Kidney (tissue), 14 donors: Measurements from ENCODE around the gene PLEKHM1. TPM values are rescaled to one million over a fixed set of nuclear protein-coding genes. Genes with fewer than 3 reads are reported as not detected.
"Not testable (repeated sequence)": the region's sequence is repeated elsewhere in the genome, so short reads cannot be mapped to it uniquely, and the experiment has no call there.

ENCODE experiments used
- DNase-seq, 5 donors: peaks; one replicate each; pipeline ENCODE4 v3.0.0-alpha.2; 2013 to 2020
- FAIRE-seq: peaks from 2 replicates; lab custom pipeline; 2012; peaks lifted over from hg19 to GRCh38; lab: Jason Lieb, UNC
- H3K27ac ChIP-seq, 2 donors: one replicate each; pipeline ENCODE4 v1.7.0; 2013; ENCODE audit warnings: low read depth in 2 of 2, low read length in 2 of 2, inconsistent platforms in 1 of 2
- H3K27me3 ChIP-seq: one replicate; pipeline ENCODE4 v1.7.1; 2013; ENCODE audit warnings: low read length, inconsistent platforms; ENCODE audit not compliant: control insufficient read depth, insufficient read depth
- H3K36me3 ChIP-seq, 3 donors: one replicate each; pipeline versions ENCODE4 v1.7.0 to v1.7.1; 2013; ENCODE audit warnings: low read length in 3 of 3, control low read depth in 1 of 3, inconsistent platforms in 1 of 3; ENCODE audit not compliant: insufficient read depth in 3 of 3, control insufficient read depth in 2 of 3
- H3K4me1 ChIP-seq, 3 donors: one replicate each; pipeline versions ENCODE4 v1.7.0 to v1.7.1; 2013; ENCODE audit warnings: low read length in 3 of 3, inconsistent platforms in 1 of 3, low read depth in 1 of 3; ENCODE audit not compliant: control insufficient read depth in 2 of 3, insufficient read depth in 2 of 3
- H3K4me3 ChIP-seq, 3 donors: one replicate each; pipeline versions ENCODE4 v1.7.0 to v1.8.1; 2013; ENCODE audit warnings: low read length in 3 of 3, control low read depth in 1 of 3, inconsistent platforms in 1 of 3
- H3K9ac ChIP-seq, 3 donors: one replicate each; pipeline versions ENCODE4 v1.7.0 to v1.7.1; 2013; ENCODE audit warnings: low read length in 3 of 3, control low read depth in 1 of 3, inconsistent platforms in 1 of 3
- H3K9me3 ChIP-seq, 3 donors: one replicate each; pipeline versions ENCODE4 v1.7.0 to v1.7.1; 2013; ENCODE audit warnings: low read length in 3 of 3, control low read depth in 1 of 3, inconsistent platforms in 1 of 3; ENCODE audit not compliant: control insufficient read depth in 2 of 3, insufficient read depth in 1 of 3
- intact Hi-C: fragments of 100-400 bp; cut with DNase I; formaldehyde crosslinking; loops from one replicate; pipeline ENCODE4 v1.11.1; 2022
- polyA plus RNA-seq: library from polyadenylated mRNA; stranded (reverse); fragments of 350-450 nt; fragmentation: Illumina TruSeq; extraction: RNeasy Lipid Tissue Mini Kit (QIAGEN cat#74804); gene quantifications from one replicate; pipeline ENCODE4 v1.2.3, GENCODE V29; 2014; ENCODE audit warnings: low read depth, low replicate concordance; ENCODE audit not compliant: insufficient read depth
- total RNA-seq: library from RNA; stranded (reverse); fragmentation: NEBNext Ultra II Directional; extraction: Animal tissue kit (Norgen Biotek cat#: 25700); gene quantifications from one replicate; pipeline ENCODE4 v1.2.1, GENCODE V29; 2021
- TF ChIP-seq, protein P1 (sequence below): IDR thresholded peaks from 3 replicates; pipeline ENCODE4 v1.5.1; 2012; ENCODE audit warnings: mild to moderate bottlenecking, moderate library complexity, borderline replicate concordance; ENCODE audit not compliant: insufficient read depth; ENCODE audit errors: extremely low read depth
- donor health status: control.
- donor health status: control.
- donor health status: control.
- donor health status: control.
- donor health status: control.
- donor health status: DM: yes; HTN: yes; CAD: no.
- donor health status: Normal renal cell carcinoma (clear cell type).

PLEKHM1 gene
- total and polyA plus RNA-seq, 2 donors from 2014 or later = 13.3 to 46.6 TPM

DNA sequence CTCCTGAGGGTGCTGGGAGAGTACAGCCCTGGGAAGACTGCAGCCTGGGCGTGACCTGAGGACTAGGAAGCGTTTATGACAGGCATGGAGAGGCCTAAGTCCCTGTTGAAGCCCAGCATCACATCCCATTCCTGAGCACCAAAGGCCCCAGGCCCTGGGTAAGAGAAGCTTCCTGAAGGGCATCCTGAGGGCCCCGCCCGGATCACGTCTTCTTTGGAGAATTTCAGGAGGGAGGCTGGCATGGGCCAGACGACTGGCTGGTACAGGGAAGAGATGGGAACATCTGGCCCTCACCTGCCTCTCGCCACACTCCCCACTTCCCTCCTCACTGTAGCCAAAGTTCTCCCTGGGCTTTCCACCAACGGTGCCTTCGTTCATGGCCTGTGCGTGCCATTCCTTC, 46.2 kb downstream of the PLEKHM1 start:
- not testable (repeated sequence) for FAIRE-seq
- DNase-seq = peak in 1 of 5 donors; percentile 24

DNA sequence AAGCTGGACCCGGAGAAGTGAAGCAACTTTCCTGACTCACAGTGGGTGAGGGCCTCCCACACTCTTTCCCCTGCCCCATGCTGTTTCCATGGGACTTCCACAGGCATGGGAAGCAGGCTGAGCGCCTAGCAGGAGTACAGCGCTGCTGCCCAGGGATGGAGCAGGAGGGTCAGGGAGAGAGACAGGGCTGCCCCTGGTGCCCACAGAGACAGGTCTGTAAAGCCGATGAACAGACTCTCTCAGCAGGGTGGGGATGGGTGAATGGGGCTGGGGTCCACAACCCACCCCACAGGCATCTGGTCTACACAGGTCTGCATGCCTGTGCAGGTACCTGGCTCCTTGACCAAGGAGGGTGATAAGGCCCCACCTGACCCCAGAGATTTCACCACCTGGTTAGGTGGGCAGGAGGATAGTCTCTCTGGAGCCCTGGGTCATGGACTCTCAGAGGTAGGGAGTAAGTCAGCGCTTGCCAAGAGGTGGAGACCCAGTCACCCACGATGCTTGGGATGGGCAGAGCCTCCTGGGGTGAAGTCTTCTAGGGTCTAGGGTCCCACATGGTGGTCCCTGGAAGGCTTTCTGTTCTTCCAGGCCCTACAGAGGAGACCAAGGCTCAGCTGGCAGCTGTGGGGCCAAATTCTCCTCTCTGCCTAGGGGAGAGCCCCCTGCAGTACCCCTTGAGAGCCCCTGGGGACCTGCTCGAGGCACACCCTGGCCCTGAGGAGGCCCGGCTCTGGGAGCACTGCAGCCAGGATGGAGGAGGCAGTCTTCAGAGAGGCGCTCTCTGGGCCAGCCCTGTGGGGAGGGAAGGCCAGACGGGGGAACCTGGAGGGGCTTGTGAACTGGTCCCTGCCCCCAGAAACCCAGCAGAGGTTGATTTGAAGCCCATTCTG, 46.9 kb downstream of the PLEKHM1 start:
- H3K27ac ChIP-seq, H3K4me3 ChIP-seq, H3K36me3 ChIP-seq, H3K9ac ChIP-seq, FAIRE-seq, H3K4me1 ChIP-seq, intact Hi-C loops, H3K9me3 ChIP-seq, H3K27me3 ChIP-seq: not testable (repeated sequence)
- peak in 1 of 5 donors; percentile 41 for DNase-seq

More for the DNA sequence above, 46.2 kb downstream of the PLEKHM1 start:
- intact Hi-C loops, H3K27ac ChIP-seq, H3K4me3 ChIP-seq, H3K4me1 ChIP-seq, H3K9me3 ChIP-seq, H3K36me3 ChIP-seq, H3K9ac ChIP-seq, H3K27me3 ChIP-seq: not testable (repeated sequence)

DNA sequence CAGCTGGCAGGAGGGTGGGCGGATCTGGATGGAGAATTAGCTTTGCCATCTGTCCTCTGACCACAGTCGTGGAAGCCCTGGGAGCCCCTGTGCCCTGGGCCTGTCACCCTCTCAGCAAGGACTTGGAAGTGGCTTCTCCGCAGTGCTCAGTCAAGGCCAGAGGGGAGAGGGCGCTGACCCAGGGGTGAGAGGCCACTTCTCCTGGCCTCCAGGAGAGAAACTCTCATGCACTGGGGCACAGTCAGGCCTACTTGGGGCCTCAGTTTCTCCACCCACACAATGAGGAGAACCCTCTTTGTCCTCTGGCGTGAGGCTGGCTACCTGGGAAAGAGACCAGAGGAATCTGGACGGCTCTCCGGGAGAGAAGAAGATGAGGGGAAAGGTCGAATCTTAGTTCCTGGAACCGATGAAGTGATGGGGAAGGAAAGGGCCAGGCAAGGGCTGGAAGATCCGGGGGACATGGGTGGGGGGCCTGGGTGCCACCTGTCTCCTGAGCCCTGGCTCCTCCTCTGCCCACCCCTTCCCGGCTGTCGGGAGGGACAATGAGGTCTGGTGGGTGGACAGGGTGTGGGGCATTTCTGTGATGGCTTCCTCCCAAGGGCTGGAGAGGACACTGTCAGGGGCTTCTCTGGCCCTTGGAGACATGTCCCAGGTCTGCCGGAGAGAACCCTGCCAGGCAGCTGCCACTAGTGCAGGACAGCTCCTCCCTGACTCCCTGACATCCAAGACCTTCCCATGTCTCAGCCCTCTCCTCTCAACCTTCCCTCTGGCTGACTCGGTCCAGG, 48.8 kb downstream of the PLEKHM1 start:
- TF ChIP-seq, protein P1, sequence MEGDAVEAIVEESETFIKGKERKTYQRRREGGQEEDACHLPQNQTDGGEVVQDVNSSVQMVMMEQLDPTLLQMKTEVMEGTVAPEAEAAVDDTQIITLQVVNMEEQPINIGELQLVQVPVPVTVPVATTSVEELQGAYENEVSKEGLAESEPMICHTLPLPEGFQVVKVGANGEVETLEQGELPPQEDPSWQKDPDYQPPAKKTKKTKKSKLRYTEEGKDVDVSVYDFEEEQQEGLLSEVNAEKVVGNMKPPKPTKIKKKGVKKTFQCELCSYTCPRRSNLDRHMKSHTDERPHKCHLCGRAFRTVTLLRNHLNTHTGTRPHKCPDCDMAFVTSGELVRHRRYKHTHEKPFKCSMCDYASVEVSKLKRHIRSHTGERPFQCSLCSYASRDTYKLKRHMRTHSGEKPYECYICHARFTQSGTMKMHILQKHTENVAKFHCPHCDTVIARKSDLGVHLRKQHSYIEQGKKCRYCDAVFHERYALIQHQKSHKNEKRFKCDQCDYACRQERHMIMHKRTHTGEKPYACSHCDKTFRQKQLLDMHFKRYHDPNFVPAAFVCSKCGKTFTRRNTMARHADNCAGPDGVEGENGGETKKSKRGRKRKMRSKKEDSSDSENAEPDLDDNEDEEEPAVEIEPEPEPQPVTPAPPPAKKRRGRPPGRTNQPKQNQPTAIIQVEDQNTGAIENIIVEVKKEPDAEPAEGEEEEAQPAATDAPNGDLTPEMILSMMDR = no peak
- Histone ChIP-seq H3K27ac (no peak overlapping the region), H3K27me3 (no peaks in the 10 kb centered on the region), H3K4me3 (no peak overlapping the region), H3K36me3 (peaks cover 0 to 8% (median 5%) of the 10 kb centered on the region in 3 donors), H3K4me1 (no peaks in the 10 kb centered on the region), H3K9me3 (no peaks in the 10 kb centered on the region), H3K9ac (no peak overlapping the region)
- peak in 1 of 5 donors; percentile 37 for DNase-seq
- intact Hi-C loops = no loop called here
- FAIRE-seq = no peak

DNA sequence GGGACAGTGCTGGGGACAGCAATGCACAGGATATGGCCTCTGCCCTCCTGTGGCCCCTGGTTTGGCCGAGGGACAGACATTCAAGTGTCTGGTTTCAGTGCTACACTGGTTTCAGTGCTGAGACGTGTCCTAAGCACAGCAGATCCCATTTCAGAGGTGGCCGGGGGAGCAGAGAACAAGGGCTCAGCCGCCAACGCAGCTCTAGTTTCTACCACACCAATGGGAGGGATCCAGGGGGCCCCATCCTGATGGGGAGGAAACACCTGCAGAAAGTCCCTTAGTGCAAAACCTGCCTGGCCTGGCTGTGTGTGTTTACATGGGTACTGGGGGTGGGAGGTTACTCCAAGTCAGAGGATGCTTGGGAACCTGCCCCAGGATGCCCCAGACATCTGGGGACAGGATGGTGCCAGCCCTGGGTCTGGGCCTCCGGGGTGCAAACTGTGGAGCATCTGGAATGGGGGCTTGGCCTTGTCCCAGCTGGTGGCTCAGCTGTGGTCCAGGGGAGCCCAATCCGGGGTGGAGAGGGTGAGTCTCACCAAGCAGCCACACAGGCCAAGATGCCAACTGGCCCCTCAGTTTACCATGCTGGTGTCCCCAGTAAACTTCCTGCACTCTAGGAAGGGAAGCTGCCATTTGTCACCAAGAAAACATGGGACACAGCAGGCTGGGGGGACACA, 49.5 kb downstream of the PLEKHM1 start:
- H3K27ac ChIP-seq, H3K9me3 ChIP-seq, H3K27me3 ChIP-seq, intact Hi-C loops, H3K36me3 ChIP-seq, H3K4me3 ChIP-seq, H3K4me1 ChIP-seq, H3K9ac ChIP-seq, FAIRE-seq: not testable (repeated sequence)
- peak; percentile 62 to 77 (median 71) for DNase-seq
